GM21723 (cell line): ENCODE measurements around the gene WHRN.

Experiments used
- ATAC-seq: cut with Tn5 transposase; IDR thresholded peaks from one replicate; pipeline ENCODE4 v1.9.1; 2021; ENCODE audit warnings: mild to moderate bottlenecking, moderate library complexity; ENCODE audit not compliant: unreplicated experiment

WHRN gene

DNA sequence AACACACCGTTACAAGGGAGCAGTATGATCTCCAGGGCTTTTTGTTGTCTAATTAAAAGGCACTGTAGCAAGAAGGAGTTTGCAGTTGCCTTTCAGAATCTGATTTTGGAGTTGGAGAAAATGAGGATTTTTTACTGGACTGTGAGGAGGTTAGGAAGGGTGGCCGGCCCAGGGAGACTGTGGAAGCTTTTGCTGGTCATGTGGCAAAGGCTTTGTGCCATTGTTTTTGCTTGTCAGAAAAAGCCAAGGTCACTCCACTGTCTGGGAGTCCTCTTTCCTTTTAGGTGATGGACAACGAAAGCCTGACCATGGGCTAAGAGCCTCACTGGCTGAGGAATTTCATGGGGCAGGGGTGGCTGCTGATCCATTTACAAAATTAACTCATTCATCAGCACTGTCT is 10.3 kb upstream of the WHRN start:
- ATAC-seq: no peak

DNA sequence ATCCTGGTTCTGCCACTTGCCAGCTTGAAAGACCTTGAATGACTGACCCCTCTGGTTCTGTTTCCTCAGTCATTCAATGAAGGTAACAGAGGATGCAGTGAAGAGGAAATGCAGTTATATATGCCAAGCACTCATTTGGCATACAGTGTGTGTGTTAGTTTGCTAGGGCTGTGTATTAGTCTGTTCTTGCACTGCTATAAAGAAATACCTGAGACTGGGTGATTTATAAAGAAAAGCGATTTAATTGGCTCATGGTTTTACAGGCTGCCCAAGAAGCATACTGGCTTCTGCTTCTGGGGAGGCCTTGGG is 8.6 kb upstream of the WHRN start:
- no peak for ATAC-seq

DNA sequence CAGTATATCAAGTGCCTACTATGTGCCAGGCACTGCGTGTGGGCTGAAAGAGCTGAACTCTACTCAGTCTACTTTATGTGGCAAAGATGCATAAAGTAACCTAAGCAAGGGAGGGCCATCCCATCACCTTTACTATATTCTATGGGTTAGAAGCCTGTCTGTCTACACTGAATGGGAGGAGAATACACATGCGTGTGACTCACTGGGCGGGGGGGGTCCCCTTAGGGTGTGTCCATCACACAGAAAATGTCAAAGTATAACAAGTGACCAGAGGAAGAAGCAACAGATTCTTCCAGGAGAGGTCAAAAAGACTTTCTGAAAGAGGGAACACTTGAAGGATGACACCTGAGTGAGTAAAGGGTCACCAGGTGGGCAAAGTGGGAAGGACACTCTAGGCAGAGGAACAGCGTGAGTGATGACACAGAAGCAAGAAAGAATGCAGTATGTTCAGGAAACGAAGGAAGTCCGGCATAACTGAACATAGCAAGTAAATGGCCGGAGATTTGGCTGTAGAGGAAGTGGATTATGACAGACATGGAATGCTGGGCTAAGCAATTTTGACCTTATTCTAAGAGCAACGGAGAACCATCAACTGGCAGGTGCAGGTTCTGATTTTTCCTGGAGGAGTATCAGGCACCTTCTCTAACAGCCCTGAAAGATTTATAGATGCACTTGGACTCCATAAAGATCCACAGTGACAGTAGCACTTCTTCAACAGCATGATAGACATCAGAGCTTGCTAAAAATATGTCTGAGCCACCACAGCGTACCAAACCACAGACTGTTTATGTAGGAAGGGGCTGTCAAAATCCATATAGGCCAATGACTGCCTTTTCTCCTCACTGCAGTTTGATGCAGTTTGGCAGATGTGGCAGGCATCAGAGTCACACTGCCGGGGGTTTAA is 8.0 kb upstream of the WHRN start:
- no peak for ATAC-seq

DNA sequence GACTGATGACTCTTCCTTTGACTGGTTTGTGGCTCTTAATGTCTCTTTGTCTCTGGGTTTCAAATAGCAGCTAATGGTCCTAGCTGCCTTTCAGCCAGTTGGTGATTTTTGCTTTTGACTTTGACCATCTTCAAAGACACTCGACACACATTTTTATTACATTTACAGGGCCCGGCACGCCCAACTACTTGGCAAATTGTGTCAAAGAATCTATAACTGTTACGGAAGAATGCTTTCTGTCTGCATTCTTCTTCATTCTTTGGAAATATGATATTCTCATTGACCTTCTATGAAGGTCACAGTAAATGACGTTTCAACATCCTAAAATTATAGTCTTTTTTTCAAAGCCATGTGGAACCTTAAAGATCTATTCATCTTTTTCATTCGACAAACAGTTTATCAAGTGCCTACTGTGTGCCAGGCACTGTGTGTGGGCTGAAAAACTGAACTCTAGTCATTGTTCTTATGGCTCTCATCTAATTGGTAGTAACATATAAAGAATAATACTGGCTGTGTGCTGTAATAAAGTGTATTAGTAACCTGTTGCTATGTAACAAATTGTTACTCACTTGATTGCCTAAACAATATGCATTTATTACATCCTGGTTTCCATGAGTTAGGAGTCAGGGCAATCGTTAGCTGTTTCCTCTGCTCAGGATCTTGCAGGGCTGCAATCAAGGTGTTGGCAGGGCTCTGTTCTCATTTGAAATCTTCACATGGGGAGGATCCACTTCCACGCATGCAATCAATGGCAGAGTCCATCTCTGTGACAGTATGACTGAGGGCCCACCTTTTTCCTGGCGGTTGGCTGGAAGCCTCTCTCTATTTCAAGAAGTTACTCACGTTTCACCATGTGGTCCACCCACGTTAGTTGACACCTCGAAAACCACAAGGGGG is 7.0 kb upstream of the WHRN start:
- ATAC-seq: no peak

DNA sequence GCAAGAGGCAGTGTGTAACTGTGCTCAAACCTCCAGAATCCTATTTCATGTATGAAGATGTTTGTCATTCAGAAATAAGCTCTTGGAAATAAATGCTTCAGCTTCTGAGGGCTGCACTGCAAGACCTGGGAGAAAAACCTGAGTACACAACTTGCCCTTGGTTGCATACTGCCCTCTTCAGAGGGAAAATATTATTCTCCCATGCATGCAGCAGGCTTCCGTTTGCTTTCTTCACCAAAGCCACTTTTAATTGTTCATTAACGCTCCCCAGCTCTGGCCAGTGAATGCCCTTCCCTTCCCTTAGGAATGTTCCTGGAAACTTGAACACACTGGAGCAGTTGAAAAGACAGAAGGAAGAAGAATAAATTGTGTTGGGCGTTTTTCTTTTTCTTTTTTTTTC is 2.5 kb upstream of the WHRN start:
- ATAC-seq: no peak

DNA sequence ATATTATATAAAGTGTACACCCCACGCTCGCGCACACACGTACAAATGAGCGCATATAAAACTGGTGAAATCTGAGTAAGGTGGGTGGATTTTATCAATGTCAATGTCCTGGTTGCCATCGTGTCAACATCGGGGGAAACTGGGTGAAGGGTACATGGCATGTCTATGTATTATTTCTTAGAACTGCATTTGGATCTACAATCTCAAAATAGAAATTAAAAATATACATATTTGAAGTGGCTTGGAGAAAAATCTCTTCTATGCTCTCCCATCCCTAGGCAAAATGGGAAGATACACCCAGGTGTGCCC is 763 bp upstream of the WHRN start:
- no peak for ATAC-seq

DNA sequence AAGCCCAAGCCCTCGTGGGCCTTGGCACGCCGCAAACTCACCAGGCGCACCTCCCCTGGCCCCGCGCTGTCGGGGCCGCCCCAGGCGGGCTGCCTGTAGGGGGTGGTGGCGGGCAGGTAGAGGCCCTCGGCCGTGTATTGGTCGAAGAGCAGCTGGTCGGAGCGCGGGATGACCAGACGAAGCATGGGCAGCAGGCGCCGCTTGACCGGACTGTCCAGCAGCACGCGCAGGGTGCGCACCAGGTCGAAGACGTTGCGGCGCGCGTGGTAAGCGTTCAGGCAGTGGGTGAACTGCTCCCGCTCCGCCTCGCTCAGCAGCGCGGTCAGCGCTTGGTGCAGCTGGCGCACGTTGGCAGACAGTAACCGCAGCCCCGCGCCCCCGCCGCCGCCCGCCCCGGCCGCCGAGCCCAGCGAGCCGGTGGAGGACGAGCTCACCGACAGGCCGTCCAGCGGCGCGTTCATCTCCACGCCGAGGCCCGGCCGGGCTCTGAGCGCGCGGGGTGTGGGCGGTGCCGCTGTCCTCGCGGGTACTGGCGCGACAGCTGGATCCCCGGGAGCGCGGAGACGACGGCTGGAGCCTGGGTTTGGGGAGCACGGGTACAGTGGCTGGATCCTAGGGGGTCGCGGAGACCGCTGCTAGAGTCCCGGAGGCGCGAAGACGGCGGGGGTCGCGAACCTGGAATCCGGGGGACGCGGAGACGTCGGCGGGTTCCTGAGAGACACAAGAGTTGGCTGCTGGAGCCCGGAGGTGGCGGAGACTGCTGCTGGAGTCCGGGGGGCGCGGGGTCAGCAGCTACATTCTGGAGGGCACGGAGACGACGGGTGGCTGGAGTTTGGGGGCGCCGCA is 709 bp downstream of the WHRN start:
- ATAC-seq: no peak

DNA sequence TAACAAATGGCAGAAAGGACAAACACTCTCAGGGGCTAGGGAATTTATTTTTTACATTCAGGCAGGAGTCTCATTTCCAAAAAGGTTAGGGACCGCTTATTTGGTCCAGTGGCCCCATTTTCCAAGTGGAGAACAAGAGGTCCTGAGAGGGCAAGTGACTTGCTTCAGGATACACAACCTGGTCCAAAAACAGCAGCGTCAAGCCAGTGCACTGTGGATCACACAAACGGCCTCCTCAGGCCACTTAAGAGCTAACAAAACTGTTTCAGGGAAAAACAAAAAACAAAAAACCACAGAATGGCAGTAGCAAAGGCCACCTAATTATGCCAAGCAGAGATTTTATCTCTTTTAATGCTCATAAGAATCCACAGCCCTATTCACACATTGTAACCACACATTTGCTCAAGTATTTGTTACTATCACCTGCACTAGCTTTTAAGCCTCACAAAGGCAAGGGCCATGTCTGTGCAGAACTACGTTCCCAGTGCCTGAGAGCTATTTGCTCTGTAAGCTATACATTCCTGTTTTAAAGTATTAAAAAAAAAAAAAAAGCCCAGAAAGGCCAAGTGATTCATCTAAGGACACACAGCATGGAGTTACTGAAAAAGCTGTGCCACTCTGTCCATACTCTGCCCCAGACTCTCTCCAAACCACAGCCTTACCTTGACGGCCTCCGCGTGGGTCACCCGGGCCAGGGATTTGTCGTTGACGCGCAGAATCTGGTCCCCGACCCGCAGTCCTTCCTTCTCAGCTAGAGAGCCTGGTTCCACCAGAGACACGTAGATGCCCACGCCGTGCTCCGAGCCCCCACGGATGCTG is 1.5 kb downstream of the WHRN start:
- ATAC-seq: no peak

DNA sequence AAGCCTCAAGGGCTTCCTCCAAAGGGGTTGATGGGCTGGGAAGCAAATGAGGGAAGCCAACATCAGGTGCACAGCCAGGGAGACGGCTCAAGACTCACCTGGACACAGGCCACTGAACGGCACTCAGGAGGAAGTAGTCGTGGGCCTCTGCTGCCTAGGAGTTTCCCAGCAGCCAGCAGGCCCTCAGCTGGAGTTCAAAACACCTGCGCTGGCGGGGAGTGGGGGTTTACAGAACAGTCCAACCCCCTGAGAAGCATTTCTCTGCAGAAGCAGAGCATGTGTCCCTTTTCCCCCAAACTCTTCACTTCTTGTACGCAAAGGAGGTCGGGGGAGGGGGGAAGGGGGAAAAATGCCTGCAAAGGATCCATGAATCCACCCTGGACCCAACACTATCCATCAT is 2.3 kb downstream of the WHRN start:
- no peak for ATAC-seq

DNA sequence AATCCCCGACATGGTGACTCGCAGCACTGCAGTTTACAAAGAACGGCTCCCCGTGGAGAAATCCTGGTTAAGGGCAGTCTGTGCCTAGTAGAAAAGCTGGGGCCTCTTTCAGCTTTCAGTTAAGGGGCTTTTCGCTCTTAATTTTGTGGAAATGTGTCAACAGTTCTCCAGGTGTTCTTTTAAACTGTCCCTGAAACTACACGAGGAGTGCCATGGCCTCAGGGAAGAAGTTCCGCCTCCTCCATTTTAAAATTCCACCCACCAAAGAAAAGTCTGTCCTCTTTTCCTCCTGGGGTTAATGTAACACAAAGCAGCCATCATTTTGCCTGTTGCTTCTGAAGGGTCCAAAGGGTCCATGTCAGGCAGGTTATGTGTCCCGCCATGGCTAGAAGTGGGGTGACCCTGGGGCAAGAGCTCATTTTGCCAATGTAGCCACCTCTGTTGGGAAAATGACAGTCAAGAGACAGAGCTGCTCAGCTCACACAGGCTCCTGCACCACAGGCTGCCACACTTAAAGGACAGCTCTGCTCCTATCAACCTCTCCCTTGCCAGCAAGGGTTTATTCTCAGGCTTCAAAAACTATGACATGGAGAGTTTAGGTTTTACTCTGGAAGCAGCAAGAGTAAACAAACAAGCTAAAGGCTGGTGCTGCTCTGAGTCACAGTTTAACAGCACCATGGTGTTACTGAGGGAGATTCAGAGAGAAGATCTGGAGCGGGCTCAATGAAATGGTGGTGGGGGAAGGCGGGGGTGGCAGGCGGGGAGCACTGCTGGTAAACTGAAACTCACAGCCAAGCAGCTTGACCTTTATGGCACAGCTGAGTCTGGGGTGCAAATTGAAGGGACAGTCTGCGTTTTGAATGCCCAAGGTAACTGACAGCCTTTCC is 3.2 kb downstream of the WHRN start:
- no peak for ATAC-seq

DNA sequence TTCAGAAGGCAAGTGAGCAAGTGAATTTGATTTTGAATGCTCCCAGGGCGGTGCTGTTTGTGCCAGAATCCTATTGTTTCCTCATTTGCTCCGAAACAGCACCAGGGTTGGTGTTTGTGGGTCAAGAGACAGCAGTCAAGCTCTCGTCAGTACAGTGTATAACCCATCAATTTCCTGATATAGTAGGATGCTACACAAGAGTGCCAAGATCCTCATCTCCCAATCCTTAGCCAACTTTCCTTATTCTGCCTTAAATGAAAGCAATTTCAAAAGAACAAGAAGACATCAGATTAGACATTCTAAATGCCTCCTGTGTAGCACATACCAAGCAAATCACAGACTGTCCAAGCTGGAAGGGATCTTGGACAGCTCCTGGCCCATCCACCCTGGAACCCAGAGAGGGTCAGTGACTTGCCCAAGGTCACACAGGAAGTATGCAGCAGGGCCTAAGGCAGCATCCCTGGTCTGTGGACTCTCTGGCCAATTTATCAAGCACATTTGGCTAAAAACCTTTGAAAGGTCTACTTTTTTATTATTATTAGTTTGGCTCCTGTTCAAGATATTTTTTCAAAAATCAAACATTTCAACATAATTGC is 4.5 kb downstream of the WHRN start:
- ATAC-seq: no peak

DNA sequence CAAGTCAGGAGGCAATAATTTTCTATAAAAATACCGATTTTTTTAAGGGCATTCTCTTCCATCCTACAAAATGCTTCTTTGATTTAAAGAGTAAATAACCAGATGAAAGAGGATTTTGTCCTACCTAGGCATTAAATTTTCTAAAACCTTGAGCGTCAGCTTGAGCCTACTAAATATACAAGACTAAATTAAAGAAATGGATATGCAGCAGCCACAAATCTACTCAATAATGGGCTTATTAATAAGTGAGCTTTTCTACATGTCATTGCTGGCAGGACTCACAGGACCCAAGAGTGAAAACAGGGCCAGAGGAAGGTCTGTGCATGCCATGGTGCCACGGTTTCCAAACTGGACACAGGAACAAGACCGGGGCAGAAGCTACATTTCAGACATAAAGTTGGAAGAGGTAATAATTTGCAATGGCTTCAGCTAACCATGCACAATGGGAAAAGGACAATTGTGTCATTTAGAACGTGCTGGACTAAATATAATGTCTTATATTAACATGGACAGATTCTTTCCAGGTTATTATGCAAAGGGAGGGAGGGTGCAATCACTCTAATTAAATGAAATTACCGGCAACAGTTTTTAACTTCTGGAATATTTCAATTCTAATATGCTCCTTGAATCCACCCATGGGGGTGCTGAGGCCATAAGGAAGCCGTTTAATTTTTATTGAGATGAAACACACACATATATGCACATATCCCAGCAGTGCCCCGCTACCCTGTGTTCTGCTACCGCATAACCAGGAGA is 5.2 kb downstream of the WHRN start:
- ATAC-seq: no peak

DNA sequence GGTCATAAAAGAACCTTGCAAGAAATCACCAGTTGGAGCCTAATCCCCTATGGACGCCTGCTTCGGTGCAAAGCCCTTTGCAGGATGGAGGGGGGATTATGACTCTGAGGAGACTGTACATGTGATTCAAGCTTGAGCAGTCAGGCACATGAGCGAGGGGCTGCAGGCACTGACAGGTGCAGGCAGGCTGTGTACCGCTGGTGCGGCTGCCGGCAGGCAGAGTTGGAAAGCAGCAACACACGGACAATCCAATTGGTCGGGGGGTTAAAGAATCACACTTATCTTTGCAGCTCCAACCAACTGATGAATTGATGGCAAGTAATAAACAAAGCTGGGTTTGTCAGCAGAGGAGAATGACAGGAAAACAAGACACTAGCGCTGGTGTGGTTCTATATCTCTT is 5.7 kb downstream of the WHRN start:
- no peak for ATAC-seq

DNA sequence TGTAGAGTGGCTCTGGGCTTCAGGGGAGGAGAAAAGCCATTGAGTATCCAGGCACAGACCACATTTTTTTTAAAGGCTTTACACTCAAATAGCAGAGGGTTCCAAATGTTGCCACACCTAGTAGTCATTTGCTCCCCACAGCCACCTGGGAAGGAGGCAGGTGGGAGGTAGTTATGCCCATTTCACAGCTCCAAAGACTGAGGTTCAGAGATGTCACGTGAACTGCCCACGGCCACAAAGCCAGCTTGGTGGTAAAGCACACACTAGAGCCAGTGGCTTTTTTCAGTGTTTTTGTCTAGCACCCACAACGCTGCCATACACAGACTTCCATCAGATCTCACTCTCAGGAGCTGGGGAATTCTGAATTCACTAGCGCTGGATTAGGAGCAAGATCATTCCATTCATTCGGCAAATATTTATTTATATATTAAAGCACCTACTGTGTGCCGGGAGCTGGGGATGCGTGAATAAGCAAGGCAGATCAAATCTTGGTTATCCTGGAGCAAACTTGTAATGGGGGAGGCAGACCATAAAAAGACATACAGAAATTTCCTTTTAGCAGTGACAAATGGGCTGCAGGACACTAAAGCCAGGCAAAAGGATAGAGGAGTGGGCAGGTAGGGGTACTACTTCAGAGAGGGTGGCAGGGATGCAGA is 7.4 kb downstream of the WHRN start:
- no peak for ATAC-seq

DNA sequence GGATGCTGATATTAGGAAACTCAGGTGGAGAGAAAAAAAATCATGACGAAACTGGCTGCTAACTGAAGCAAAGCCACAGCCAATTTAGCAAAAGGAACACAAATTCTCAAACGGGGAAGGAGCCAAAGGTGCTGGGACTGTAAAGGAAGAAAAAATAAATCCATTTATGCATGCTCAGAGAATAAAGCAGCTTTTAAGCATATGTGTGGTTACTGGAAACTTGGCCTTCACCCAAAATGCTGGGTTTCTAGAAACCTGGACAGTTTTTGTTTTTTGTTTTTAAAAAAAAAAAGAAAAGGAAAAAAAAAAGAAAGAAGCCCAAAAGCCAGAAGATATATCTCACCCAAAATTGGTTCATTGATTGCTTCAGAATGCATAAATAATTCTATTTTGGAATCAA is 8.0 kb downstream of the WHRN start:
- ATAC-seq: no peak

DNA sequence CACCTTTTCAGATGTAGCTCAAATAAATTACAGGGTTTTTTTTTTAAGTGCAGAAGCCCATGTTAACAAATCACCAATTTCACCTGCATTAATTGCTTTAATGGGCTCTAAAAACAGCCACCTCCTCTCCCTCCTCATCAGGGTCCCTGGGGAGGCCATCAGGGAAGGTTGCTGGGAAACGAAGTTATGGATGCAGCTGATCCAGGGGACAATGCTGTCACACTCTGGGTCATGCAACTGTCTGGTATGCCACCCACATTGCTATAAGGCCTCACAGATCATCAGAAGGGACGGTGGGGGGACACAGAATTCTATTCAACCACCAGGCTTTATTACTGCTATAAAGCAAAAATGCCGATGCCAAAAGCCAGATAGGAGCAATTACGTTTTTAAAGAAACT is 9.3 kb downstream of the WHRN start:
- ATAC-seq: no peak

DNA sequence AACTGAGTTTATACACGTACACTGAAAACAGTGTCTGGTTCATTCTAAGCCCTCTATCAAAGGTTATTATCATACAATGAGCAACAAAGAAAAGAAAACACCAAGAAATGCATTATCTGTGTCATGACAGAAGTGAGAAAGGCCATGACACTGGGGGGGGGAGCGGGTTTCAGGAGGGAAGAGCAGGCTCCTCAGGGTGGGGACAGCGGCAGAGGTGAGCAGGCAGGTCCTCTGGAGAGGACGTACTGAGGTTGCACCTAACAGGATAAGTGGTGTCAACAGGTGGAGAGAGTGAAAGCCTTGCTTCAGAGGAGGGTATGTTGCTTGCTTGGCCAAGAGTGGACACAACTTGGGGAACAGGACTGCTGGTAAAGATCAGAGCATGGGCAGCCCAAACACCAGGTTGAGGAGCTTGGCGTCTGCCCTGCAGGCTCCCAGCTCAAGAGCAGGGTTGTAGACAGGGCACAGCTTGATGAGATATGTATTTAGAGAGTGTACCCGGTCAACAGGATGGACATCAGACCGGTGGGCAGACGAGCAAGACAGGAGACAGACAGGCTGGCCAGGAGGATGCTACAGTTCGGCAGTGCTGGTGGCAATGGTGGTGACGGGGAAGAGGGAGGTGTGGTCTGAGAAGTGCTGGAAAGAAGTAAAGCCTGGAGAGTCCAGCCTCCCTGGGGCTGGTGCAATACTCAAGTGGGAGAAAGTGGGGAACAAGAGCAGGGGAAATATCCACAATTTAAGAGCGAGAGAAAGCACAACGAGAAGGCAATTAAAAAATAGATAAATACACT is 10.3 kb downstream of the WHRN start:
- no peak for ATAC-seq
